ENCODE results near the gene HMGN3. TPM values are rescaled to one million over a fixed set of nuclear protein-coding genes. Genes with fewer than 3 reads are reported as not detected.

HMGN3 gene
- total RNA-seq = 100 to 1,000 TPM in 1 of 2 donors, 10 to 100 TPM in 1; 65.2 to 117 TPM

GRCh38 chr6:79234150-79235022, at the start of gene HMGN3:
Gene HMGN3, minus strand, starts transcription at chr6:79234682.
- Histone ChIP-seq H3K9me3 (no peaks in the 10 kb centered on the region), H3K36me3 (no peaks in the 10 kb centered on the region), H3K4me1 (replicated peaks) (no peaks in the 10 kb centered on the region), H3K4me3 (peak within 1 kb of the TSS; percentile 59 to 67), H3K27ac (peak within 1 kb of the TSS; percentile 88 to 91), H3K27me3 (replicated peaks; ENCODE audit: insufficient read depth) (no peaks in the 10 kb centered on the region)
- WGBS = 2% methylated on average over 50 of the region's 51 CpGs
- peak; percentile 91 for TF ChIP-seq POLR2AphosphoS5 (IDR thresholded peaks at IDR 0.05)
- TF ChIP-seq POLR2A (IDR thresholded peaks at IDR 0.05) = peak; percentile 78
- TF ChIP-seq, protein P1, sequence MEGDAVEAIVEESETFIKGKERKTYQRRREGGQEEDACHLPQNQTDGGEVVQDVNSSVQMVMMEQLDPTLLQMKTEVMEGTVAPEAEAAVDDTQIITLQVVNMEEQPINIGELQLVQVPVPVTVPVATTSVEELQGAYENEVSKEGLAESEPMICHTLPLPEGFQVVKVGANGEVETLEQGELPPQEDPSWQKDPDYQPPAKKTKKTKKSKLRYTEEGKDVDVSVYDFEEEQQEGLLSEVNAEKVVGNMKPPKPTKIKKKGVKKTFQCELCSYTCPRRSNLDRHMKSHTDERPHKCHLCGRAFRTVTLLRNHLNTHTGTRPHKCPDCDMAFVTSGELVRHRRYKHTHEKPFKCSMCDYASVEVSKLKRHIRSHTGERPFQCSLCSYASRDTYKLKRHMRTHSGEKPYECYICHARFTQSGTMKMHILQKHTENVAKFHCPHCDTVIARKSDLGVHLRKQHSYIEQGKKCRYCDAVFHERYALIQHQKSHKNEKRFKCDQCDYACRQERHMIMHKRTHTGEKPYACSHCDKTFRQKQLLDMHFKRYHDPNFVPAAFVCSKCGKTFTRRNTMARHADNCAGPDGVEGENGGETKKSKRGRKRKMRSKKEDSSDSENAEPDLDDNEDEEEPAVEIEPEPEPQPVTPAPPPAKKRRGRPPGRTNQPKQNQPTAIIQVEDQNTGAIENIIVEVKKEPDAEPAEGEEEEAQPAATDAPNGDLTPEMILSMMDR (IDR thresholded peaks at IDR 0.05) = peak in 3 of 4 experiments; percentile 8 to 36 (median 26)
- intact Hi-C loops (cut with DNase I) = loop anchor here (5.0 kb wide), 2 partner anchors 157 to 303 kb away; partner anchors contain the start of genes LCA5 and PHIP
- peak; percentile 94 for DNase-seq (ENCODE audit: low spot score)

- no peaks in the 10 kb centered on the region for H3K9me3 ChIP-seq
- WGBS = 89% methylated on average over 1 of the region's 1 CpG
- no peak for TF ChIP-seq POLR2A (IDR thresholded peaks at IDR 0.05)
- TF ChIP-seq, protein P1 (IDR thresholded peaks at IDR 0.05) = no peak
- no peak for TF ChIP-seq POLR2AphosphoS5 (IDR thresholded peaks at IDR 0.05)
- no peaks in the 10 kb centered on the region for H3K4me1 ChIP-seq (replicated peaks)
- H3K27ac ChIP-seq = no peak overlapping the region
- no peaks in the 10 kb centered on the region for H3K27me3 ChIP-seq (replicated peaks; ENCODE audit: insufficient read depth)
- no peak overlapping the region for H3K4me3 ChIP-seq
- H3K36me3 ChIP-seq = no peaks in the 10 kb centered on the region
- no peak for DNase-seq (ENCODE audit: low spot score)
- intact Hi-C loops (cut with DNase I) = no loop called here
Observed at GRCh38 chr6:79280756-79281155, 46.3 kb upstream of the HMGN3 start.

GRCh38 chr6:79277109-79277508, 42.6 kb upstream of the HMGN3 start:
- DNase-seq (ENCODE audit: low spot score) = no peak
- intact Hi-C loops (cut with DNase I) = no loop called here
- H3K4me1 ChIP-seq (replicated peaks) = no peaks in the 10 kb centered on the region
- no peaks in the 10 kb centered on the region for H3K27me3 ChIP-seq (replicated peaks; ENCODE audit: insufficient read depth)
- no peaks in the 10 kb centered on the region for H3K36me3 ChIP-seq
- H3K9me3 ChIP-seq = no peaks in the 10 kb centered on the region
- H3K4me3 ChIP-seq = no peak overlapping the region
- no peak overlapping the region for H3K27ac ChIP-seq
- TF ChIP-seq POLR2A (IDR thresholded peaks at IDR 0.05) = no peak
- TF ChIP-seq POLR2AphosphoS5 (IDR thresholded peaks at IDR 0.05) = no peak
- TF ChIP-seq, protein P1 (IDR thresholded peaks at IDR 0.05) = no peak

- Histone ChIP-seq H3K4me3 (no peak overlapping the region), H3K27ac (no peak overlapping the region), H3K36me3 (no peaks in the 10 kb centered on the region), H3K4me1 (replicated peaks) (no peaks in the 10 kb centered on the region), H3K9me3 (no peaks in the 10 kb centered on the region), H3K27me3 (replicated peaks; ENCODE audit: insufficient read depth) (no peaks in the 10 kb centered on the region)
- TF ChIP-seq, protein P1 (IDR thresholded peaks at IDR 0.05) = no peak
- no peak for TF ChIP-seq POLR2AphosphoS5 (IDR thresholded peaks at IDR 0.05)
- TF ChIP-seq POLR2A (IDR thresholded peaks at IDR 0.05) = no peak
- intact Hi-C loops (cut with DNase I) = no loop called here
- WGBS = 5% methylated on average over 3 of the region's 3 CpGs
- DNase-seq (ENCODE audit: low spot score) = no peak
Observed at GRCh38 chr6:79269877-79270276, 35.4 kb upstream of the HMGN3 start.

DNA sequence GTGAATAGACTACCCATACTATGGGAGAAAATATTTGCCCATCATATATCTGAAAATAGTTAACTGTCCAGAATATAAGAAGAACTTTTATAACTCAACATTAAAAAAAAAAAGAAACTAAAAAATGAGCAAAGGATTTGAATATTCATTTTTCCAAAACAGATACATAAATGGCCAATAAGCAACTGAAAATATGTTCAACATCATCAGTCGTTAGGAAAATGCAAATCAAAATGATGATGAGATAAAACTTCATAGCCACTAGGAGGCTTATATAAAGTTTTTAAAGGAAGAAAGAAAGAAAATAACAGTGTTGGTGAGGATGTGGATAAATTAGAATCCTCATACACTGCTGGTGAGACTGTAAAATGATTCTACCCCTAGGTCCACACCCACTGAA, 32.6 kb upstream of the HMGN3 start:
- Histone ChIP-seq H3K4me3 (no peak overlapping the region), H3K4me1 (replicated peaks) (no peaks in the 10 kb centered on the region), H3K36me3 (no peaks in the 10 kb centered on the region), H3K27ac (no peak overlapping the region), H3K27me3 (replicated peaks; ENCODE audit: insufficient read depth) (no peaks in the 10 kb centered on the region), H3K9me3 (no peaks in the 10 kb centered on the region)
- no peak for DNase-seq (ENCODE audit: low spot score)
- intact Hi-C loops (cut with DNase I) = no loop called here
- WGBS = 85% methylated on average over 1 of the region's 1 CpG
- no peak for TF ChIP-seq POLR2A (IDR thresholded peaks at IDR 0.05)
- TF ChIP-seq, protein P1 (IDR thresholded peaks at IDR 0.05) = no peak
- TF ChIP-seq POLR2AphosphoS5 (IDR thresholded peaks at IDR 0.05) = no peak
